GM18526 (cell line): ENCODE data around the gene COX19.

Source experiments
- POLR2A ChIP-seq: IDR thresholded peaks from 3 replicates; pipeline ENCODE4 v1.6.1; 2011; ENCODE audit not compliant: insufficient read length; ENCODE audit errors: extremely low read depth

COX19 gene

DNA sequence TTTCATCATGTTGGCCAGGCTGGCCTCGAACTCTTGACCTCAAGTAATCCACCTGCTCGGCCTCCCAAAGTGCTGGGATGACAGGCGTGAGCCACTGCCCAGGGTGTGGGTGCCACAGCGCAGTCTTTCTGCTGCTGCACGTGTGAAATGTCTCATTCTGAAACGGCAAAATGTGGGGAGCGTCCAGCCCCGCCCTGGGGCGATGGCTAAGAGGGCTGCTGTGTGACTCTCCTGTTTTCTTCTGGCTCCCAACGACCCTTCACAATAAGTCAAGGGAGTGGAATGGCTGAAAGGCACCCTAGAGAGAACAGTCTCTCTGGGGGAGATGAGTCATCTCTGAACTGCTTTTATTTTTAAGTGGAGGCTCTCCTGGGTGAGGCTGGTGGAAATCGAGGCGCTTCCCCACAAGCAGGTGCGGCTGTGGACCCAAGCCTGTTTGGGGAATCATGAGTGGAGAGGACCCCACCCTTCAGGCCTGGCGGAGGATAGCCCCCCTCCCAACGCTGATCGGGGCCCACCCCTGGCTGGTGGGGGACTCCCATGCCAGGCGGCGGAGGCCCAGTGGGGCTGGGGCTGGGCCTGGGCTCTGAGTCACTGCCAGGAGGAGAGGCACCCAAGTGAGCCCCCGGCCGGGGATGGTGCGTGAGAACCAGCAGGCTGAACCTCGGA is 38.8 kb downstream of the COX19 start:
- TF ChIP-seq POLR2A = no peak

- TF ChIP-seq POLR2A = no peak
Measured at GRCh38 chr7:935874-936385, 39.4 kb downstream of the COX19 start.

- no peak for TF ChIP-seq POLR2A
Measured at GRCh38 chr7:935164-935873, 40.0 kb downstream of the COX19 start.

DNA sequence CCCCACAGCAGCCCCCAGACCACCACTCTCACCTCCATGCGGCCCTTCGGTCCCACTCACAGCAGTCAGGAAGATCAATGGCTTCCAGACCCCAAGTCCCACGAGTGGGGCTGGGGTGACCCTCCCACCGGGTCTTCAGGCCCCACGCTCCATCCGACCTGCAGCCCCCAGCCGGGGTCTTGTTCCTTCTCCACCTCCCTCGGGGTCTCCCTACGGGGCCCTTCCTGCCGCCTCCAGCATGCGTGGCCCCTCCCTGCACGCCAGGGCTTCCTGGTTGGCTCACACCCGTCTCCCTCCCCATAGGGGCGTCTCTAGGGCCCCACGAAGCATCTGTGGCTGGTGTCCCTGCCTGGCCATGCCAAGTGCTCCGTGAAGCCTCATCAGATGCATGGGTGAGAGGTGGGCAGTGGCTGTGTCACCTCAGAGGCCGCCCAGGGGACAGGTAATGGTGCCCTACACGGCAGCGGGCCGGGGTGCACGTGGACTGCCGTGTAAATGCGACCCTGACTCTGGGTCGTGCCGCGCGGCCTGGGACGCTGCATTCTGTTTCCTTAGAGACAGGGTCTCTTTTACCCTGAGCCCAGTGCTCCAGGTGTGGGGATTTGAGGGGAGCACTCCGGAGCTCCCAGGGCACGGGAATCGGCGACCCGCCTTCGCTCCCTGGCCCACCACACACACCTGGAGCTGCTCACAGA is 40.7 kb downstream of the COX19 start:
- TF ChIP-seq POLR2A = no peak

DNA sequence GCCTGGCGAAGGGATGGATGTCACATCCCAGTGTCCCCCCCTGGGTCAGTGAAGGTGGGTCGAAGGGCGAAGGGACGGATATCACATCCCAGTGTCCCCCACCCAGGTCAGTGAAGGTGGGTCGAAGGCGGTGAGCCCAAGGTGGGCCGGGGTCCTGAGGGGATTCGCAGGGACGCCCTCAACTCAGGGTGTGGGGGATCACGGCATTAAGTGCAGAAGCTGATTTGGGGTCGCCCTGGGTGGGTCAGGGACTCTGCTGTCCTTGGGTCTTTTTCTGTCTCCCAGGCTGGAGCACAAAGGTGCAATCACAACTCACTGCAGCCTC is 42.7 kb downstream of the COX19 start:
- TF ChIP-seq POLR2A = no peak

GRCh38 chr7:931871-932650 is 43.3 kb downstream of the COX19 start:
- no peak for TF ChIP-seq POLR2A

DNA sequence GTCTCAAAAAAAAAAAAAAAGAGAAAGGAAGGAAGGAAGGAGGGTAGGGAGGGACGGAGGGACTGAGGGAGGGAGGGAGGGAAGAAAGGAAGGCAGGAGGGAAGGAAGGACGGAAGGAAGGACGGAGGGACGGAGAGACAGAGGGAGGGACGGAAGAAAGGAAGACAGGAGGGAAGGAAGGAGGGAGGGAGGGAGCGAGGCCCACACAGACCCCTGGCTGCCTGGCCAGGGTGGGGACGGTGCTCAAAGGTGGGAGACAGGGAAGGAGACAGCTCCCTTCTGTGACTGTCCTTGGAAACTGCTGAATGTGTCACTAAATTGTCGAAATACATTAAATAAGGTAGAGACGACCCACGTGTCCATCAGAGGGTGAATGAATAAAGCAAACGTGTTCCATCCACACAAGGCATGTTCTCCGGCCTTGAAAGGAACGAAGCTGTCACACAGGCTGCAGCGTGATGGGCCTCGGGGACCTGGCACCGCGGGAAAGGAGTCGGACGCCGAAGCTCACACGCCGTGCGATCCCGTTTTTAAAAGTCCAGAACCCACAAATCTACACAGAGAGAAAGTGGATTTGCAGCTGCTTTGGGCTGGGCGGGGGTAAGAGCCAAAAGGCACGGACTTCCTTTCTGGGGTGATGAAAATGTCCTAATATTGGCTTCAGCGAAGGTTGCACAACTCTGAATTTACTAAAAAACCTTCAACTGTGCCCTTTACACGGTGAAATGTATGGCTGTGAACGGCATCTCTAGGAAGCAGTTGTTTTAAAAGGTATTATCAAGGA is 44.2 kb downstream of the COX19 start:
- TF ChIP-seq POLR2A = no peak

DNA sequence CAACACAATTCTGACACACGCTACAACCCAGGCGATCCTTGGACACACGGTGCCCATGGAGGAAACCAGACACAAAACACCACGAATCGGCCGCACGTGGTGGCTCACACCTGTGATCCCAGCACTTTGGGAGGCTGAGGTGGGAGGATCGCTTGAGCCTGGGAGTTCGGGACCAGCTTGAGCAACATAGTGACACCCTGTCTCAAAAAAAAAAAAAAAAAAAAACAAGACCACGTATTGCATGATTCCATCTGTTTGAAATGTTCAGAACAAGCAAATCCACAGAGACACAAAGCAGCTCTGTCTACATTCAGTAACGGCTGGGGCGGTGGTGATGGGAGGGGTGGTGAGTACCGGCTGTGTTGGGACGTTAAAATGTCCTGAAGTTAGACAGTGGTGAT is 46.0 kb downstream of the COX19 start:
- TF ChIP-seq POLR2A = no peak

DNA sequence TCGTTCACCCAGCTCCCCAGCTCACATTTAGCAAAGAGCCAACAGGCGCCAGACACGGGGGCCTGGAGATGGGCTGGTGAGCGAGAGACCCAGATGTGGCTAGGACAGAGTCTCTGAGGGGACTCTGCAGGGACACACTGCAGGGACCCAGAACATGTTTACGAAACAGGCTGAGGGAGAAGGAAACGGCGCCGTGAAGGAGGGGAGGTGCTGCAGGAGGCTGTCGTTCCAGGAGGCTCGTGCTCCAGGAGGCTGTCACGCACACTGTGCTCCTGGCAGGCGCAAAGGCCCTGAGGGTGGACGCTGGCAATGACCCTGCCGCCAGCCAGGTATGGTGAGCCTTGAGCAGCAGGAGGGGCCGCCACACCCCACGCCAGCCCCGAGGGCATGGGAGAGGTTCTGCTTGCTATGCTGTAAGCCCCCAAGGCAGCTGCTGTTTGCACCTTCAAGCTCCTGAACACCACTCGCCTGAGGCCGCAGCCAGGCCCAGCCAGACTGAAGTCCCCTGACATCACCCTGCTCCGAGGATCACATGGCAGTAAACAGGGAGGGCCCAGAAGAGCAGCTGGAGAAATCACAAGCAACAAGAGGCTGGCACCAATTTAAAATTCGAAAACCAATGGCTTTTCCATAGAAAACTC is 48.2 kb downstream of the COX19 start:
- no peak for TF ChIP-seq POLR2A

DNA sequence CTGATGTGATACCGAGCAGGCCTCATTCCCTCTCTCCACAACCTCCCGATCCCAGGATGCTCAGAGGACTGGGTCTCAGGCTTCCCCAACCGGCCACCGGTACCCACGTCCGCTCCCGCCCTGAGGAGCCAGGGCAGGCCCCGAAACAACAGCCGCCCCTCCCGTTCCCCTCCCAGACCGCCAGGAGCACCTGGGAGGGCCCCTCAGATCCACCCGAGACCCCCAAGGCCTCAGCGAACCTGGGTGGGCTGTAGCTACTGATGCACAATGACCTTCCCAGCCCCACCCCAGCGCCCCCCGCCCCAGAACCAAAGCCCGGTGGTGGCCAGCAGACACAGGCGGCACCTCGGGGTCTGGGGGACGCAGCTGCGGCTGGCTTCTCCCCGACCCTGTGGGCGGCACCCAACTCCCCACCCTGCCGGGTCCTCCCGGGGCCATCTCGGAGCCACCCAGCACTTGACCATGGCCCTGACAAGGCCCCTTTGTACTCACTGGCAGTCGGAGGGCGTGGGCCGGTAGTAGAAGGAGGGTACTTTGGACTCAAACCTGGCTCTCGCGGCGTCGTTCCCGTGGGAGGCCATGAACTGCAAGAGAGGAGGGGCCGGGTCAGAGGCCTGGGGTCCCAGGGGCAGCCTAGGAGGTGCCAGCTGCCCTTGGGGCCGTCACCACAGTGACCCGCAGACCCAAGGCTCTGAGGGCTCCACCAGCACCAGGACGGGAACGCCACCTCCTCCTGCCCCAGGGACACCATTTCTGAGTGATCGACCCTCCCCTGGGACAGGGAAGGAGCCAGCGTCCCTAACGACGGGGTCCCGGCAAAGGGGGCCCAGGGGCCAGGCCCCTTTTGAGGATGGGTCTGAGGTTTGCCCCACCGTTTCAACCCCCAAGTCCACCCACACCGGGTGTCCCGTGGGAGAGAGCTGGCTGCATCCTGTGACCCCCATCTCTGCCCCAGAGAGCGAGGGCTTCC is 49.0 kb downstream of the COX19 start:
- no peak for TF ChIP-seq POLR2A

- no peak for TF ChIP-seq POLR2A
Measured at GRCh38 chr7:925601-926000, 49.7 kb downstream of the COX19 start.

- no peak for TF ChIP-seq POLR2A
Measured at GRCh38 chr7:924541-925231, 50.7 kb downstream of the COX19 start.
